ENCODE measurements around the gene DNAJC3.

DNAJC3 gene

GRCh38 chr13:95713651-95714050, 36.7 kb downstream of the DNAJC3 start:
- peak; percentile 45 for DNase-seq (ENCODE audit: low read depth)
- no peak for TF ChIP-seq CTCF (conservative IDR thresholded peaks at IDR 0.05; ENCODE audit: control insufficient read depth, insufficient read depth, low read depth, low read length)
- H3K4me3 ChIP-seq (ENCODE audit: control insufficient read depth, low read depth, low read length): no peak overlapping the region

DNA sequence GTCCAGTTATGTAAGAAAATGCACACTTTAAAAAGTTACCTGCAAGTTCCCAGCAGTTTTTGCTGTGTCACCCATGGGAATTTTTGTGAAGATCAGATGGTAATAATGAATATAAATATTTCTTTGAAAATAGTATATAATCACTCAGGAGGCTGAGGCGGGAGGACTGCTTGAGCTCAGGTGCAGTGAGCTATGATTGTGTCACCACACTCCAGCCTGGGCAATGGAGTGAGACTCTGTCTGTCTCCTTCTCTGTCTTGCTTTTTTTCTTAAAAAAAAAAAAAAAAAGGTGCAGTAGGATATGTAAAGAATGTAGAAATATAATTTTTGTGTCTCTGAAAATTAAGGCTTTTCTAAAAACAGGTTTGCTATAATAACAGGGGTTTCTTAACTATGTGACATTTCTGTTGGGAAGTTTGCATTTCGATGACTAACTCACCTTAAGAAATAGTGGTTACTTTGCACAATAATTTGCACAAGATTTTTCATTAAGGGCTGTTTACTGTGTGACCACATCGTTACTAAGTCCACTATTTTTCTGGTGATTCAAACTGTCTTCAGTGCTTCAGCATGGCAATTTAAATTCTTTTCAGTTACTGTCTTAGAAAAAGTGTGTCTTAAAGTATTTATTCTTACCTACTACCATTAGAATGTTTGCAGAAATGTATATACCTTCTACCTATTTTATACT, 37.3 kb downstream of the DNAJC3 start:
- no peak for TF ChIP-seq CTCF (conservative IDR thresholded peaks at IDR 0.05; ENCODE audit: control insufficient read depth, insufficient read depth, low read depth, low read length)
- H3K4me3 ChIP-seq (ENCODE audit: control insufficient read depth, low read depth, low read length): no peak overlapping the region
- peak; percentile 93 for DNase-seq (ENCODE audit: low read depth)

DNA sequence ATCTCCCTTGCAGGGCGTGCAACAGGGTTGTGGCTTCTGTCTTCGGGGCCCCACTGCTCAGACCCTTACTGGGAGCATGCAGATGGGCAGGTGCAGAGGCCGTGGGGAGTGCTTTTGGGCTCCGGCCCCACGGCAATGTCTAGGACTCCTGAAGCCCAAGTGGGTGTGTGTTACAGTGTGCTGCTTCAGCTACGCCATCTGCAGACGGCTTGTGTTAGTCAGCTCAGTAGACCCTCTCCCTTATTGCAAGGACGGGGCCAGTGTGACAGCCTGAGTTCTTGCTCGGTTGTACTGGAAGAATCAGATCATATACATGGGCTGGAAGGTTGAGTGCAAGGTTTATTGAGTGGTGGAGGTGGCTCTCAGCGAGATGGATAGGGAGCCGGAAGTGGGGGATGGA, 39.3 kb downstream of the DNAJC3 start:
- no peak for DNase-seq (ENCODE audit: low read depth)
- no peak overlapping the region for H3K4me3 ChIP-seq (ENCODE audit: control insufficient read depth, low read depth, low read length)
- TF ChIP-seq CTCF (conservative IDR thresholded peaks at IDR 0.05; ENCODE audit: control insufficient read depth, insufficient read depth, low read depth, low read length): no peak

DNA sequence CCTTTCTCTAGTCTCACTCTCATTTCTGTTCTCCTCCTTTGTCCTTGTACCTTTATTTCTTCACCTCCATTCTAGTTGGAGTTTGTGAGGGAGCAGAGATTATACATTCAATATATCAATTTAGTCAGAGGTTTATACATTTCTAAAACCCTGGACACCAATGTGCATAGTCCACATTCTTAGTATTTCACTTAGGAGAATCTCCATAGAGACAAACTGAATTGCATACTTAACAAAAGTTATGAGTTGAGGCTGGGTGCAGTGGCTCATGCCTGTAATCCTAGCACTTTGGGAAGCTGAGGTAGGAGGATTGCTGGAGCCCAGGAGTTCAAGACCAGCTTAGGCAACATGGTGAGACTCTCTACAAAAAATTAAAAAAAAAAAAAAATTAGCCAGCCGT, 45.3 kb downstream of the DNAJC3 start:
- TF ChIP-seq CTCF (conservative IDR thresholded peaks at IDR 0.05; ENCODE audit: control insufficient read depth, insufficient read depth, low read depth, low read length): no peak
- no peak overlapping the region for H3K4me3 ChIP-seq (ENCODE audit: control insufficient read depth, low read depth, low read length)
- no peak for DNase-seq (ENCODE audit: low read depth)

DNA sequence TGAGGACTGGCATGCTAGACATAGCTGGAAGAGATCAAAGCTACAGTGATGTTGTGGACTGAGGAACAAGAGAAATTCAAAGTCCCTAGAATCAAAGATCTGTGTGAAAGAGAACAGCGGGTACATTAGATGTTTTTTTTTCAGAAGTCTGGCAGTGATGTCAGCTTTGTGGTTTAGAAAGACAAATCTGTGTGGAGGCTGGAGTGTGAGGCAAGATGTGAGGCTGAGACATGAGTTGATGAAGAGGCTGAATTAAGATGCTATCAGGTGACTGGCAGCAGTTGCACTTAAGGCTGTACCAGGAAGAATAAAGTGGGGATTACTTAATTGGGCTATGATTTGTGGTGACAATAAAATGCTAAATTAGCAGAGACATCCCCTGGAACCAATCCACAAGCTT, 46.5 kb downstream of the DNAJC3 start:
- no peak overlapping the region for H3K4me3 ChIP-seq (ENCODE audit: control insufficient read depth, low read depth, low read length)
- peak; percentile 34 for DNase-seq (ENCODE audit: low read depth)
- TF ChIP-seq CTCF (conservative IDR thresholded peaks at IDR 0.05; ENCODE audit: control insufficient read depth, insufficient read depth, low read depth, low read length): no peak

DNA sequence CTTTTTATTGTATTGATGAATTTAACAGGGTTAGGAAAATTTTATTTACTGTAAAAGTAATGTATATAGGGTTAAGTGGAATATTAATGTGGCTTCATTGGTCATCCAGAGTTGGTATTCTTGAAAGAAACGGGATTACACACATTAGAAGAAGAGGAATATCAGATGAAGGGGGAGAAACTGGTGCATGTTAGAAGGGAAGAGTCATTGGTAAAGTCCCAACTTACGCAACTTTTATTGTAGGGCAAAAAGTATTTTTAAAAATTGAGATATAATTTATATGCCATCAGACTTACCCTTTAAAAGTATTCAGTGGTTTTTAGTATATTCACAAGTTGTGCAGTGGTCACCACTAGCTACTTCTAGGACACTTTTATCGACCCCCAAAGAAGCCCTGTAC, 47.3 kb downstream of the DNAJC3 start:
- no peak for DNase-seq (ENCODE audit: low read depth)
- TF ChIP-seq CTCF (conservative IDR thresholded peaks at IDR 0.05; ENCODE audit: control insufficient read depth, insufficient read depth, low read depth, low read length): no peak
- no peak overlapping the region for H3K4me3 ChIP-seq (ENCODE audit: control insufficient read depth, low read depth, low read length)

GRCh38 chr13:95726876-95727275, 49.9 kb downstream of the DNAJC3 start:
- H3K4me3 ChIP-seq (ENCODE audit: control insufficient read depth, low read depth, low read length): no peak overlapping the region
- TF ChIP-seq CTCF (conservative IDR thresholded peaks at IDR 0.05; ENCODE audit: control insufficient read depth, insufficient read depth, low read depth, low read length): no peak
- DNase-seq (ENCODE audit: low read depth): no peak

All from fibroblast of mammary gland (primary cell).